Parathyroid adenoma (tissue), 2 donors: ENCODE data around the gene ARAP2.
A peak's percentile ranks its signal among the peaks of the same experiment; 100 is the strongest.

Experiments
- H2AFZ ChIP-seq: fragments of 300-600 bp; sonication (generic); one replicate; pipeline ENCODE4 v1.7.0; 2017; ENCODE audit warnings: antibody characterized with exemption, mild to moderate bottlenecking
- H3K27ac ChIP-seq: fragments of 300-600 bp; sonication (generic); one replicate; pipeline ENCODE4 v1.7.0; 2017
- H3K27me3 ChIP-seq: fragments of 300-600 bp; sonication (generic); one replicate; pipeline ENCODE4 v1.7.0; 2017; ENCODE audit warnings: low read length; ENCODE audit not compliant: control insufficient read depth, insufficient read depth
- H3K36me3 ChIP-seq: fragments of 300-600 bp; sonication (generic); one replicate; pipeline ENCODE4 v1.7.0; 2017; ENCODE audit warnings: low read length; ENCODE audit not compliant: control insufficient read depth, insufficient read depth
- H3K4me1 ChIP-seq: fragments of 300-600 bp; sonication (generic); one replicate; pipeline ENCODE4 v1.7.0; 2017; ENCODE audit warnings: control low read depth
- H3K4me2 ChIP-seq: fragments of 300-600 bp; sonication (generic); one replicate; pipeline ENCODE4 v1.7.0; 2017; ENCODE audit warnings: low read length
- H3K4me3 ChIP-seq: fragments of 300-600 bp; sonication (generic); one replicate; pipeline ENCODE4 v1.7.0; 2017; ENCODE audit warnings: low read depth, low read length
- H3K79me2 ChIP-seq: fragments of 300-600 bp; sonication (generic); one replicate; pipeline ENCODE4 v1.7.0; 2017; ENCODE audit warnings: control low read depth
- H3K9ac ChIP-seq: fragments of 300-600 bp; sonication (generic); one replicate; pipeline ENCODE4 v1.7.0; 2017; ENCODE audit warnings: mild to moderate bottlenecking
- H3K9me3 ChIP-seq: fragments of 300-600 bp; sonication (generic); one replicate; pipeline ENCODE4 v1.7.0; 2017; ENCODE audit warnings: low read length; ENCODE audit not compliant: control insufficient read depth
- TF ChIP-seq, protein P1 (sequence below): fragments of 300-600 bp; sonication (generic); IDR thresholded peaks from one replicate; pipeline ENCODE4 v1.7.0; 2017; ENCODE audit warnings: antibody characterized with exemption, mild to moderate bottlenecking
- donor health status: primary hyperparathyroidism.

The ARAP2 gene

DNA sequence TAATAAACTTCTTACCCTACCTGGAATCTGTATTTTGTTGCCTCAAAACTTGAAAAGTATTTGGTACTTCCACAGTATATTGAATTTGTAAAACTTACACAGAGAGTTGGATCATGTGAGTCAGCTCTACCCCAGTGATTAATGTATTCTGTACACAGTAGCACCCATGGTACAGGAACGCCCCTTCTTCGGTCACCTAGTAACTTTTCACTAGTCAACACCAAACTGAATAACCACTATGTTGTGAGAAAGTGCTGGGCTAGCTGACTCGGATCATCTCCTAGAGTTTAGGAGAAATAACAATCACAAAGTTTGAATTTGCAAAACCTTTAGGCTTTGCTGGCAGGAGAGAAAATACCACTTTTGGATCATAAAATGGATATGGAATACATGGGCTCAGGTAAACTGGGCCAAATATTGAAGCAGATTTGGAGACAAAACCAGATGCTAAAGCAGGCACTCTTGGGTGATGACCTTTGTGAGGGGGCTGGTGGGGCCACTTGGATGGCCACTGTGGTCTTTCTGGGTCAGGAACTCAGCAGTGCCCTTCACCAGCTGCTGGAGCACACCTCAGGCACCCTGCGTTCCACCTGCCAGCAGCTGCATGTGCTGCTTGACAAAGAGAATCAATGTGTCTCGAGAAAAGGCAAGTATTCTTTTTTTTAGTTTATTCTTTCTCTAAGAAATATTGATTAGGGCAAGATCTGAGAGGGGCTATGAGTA, 37.2 kb upstream of the ARAP2 start, which contains the start of gene DTHD1:
DTHD1 (plus strand) TSS at position 233 of the 723 bp plus-strand sequence; CDS start at position 376, 143 bp downstream.
- no peaks in the 10 kb centered on the region for H3K9me3 ChIP-seq
- no peaks in the 10 kb centered on the region for H3K27me3 ChIP-seq
- peak within 1 kb of the TSS; percentile 46 for H2AFZ ChIP-seq
- H3K36me3 ChIP-seq: no peaks in the 10 kb centered on the region
- no peak within 1 kb of the TSS for H3K9ac ChIP-seq
- H3K4me3 ChIP-seq: no peak within 1 kb of the TSS
- no peak within 1 kb of the TSS for H3K4me2 ChIP-seq
- no peaks in the 10 kb centered on the region for H3K79me2 ChIP-seq
- no peaks in the 10 kb centered on the region for H3K4me1 ChIP-seq
- no peak within 1 kb of the TSS for H3K27ac ChIP-seq
- TF ChIP-seq, protein P1, sequence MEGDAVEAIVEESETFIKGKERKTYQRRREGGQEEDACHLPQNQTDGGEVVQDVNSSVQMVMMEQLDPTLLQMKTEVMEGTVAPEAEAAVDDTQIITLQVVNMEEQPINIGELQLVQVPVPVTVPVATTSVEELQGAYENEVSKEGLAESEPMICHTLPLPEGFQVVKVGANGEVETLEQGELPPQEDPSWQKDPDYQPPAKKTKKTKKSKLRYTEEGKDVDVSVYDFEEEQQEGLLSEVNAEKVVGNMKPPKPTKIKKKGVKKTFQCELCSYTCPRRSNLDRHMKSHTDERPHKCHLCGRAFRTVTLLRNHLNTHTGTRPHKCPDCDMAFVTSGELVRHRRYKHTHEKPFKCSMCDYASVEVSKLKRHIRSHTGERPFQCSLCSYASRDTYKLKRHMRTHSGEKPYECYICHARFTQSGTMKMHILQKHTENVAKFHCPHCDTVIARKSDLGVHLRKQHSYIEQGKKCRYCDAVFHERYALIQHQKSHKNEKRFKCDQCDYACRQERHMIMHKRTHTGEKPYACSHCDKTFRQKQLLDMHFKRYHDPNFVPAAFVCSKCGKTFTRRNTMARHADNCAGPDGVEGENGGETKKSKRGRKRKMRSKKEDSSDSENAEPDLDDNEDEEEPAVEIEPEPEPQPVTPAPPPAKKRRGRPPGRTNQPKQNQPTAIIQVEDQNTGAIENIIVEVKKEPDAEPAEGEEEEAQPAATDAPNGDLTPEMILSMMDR: no peak

GRCh38 chr4:36280555-36280954, 36.2 kb upstream of the ARAP2 start:
- Histone ChIP-seq H3K9me3 (no peaks in the 10 kb centered on the region), H3K4me3 (no peak overlapping the region), H2AFZ (peak overlapping the region; percentile 46), H3K4me2 (no peak overlapping the region), H3K27ac (no peak overlapping the region), H3K36me3 (no peaks in the 10 kb centered on the region), H3K9ac (no peak overlapping the region), H3K27me3 (no peaks in the 10 kb centered on the region), H3K4me1 (no peaks in the 10 kb centered on the region), H3K79me2 (no peaks in the 10 kb centered on the region)
- TF ChIP-seq, protein P1: no peak

DNA sequence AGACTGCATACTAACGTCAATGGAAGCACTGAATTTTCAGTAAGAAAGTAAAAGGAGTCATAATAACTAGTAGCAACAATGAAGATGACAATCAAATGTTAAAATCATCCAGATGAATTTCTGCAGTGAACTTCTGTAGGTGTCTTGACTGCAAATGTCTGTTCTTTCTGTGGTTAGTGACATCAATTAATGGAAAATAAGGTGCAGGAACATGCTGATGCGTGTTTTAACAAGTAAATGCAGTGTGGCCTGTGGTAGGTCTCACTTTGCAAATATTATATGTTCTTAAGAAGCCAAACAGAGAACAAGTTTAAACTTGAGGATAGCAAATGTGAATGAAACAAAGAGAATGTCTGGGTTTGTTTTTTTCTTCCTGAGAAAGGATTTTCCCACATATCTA, 34.5 kb upstream of the ARAP2 start:
- Histone ChIP-seq H3K27ac (no peak overlapping the region), H2AFZ (no peak overlapping the region), H3K4me2 (no peak overlapping the region), H3K36me3 (no peaks in the 10 kb centered on the region), H3K9ac (no peak overlapping the region), H3K27me3 (no peaks in the 10 kb centered on the region), H3K79me2 (no peaks in the 10 kb centered on the region), H3K4me1 (no peaks in the 10 kb centered on the region), H3K4me3 (no peak overlapping the region), H3K9me3 (no peaks in the 10 kb centered on the region)
- TF ChIP-seq, protein P1: no peak

DNA sequence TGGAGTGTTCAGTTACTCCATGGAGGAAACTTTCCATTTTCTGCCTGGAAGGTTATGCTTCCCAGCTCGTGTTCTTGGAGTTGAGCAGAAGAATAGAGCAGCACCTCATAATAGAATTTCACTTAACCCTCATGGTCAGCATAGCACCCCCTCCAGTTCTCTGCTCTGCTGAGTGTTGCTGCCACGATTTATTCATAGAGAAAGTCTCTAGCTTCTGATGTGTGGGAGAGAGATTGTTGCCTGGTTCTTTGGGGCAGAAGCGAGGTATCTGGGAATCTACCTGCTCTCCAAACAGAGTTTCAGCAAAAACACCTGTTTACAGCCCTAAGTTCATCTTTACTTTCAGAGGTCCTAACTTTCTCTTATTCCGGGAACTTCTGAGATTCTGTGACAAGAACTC, 33.2 kb upstream of the ARAP2 start:
- TF ChIP-seq, protein P1: no peak
- Histone ChIP-seq H3K27ac (no peak overlapping the region), H3K36me3 (no peaks in the 10 kb centered on the region), H3K79me2 (no peaks in the 10 kb centered on the region), H3K27me3 (no peaks in the 10 kb centered on the region), H2AFZ (no peak overlapping the region), H3K4me3 (no peak overlapping the region), H3K4me1 (no peaks in the 10 kb centered on the region), H3K9ac (no peak overlapping the region), H3K9me3 (no peaks in the 10 kb centered on the region), H3K4me2 (no peak overlapping the region)

- Histone ChIP-seq H3K4me2 (no peak overlapping the region), H3K27me3 (no peaks in the 10 kb centered on the region), H3K4me1 (no peaks in the 10 kb centered on the region), H3K9me3 (no peaks in the 10 kb centered on the region), H3K79me2 (no peaks in the 10 kb centered on the region), H3K27ac (no peak overlapping the region), H3K4me3 (no peak overlapping the region), H3K36me3 (no peaks in the 10 kb centered on the region), H3K9ac (no peak overlapping the region), H2AFZ (no peak overlapping the region)
- TF ChIP-seq, protein P1: no peak
These were observed 29.8 kb upstream of the ARAP2 start for GRCh38 chr4:36274158-36274557.
